ENCODE measurements around the gene CBY2.

DNA sequence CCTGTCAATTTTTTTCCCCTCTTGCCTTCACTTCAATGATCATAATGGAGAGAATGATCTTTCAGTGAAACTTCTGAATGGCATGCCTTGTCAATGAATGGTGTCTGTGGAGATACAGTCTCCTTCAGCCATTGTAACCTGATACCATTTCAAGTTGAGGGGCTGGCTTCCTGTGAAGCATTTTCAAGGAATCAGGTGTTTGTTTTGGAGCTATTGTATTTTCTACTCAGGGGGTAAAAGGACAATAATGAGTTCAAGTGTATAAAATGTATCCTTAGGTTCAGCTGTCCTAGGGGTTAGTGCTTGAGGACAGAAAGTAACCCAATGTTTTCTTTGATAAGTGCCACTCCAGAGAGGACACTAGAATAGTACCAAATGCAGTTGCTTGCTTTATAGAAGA is 23.8 kb upstream of the CBY2 start:
- TF ChIP-seq MAX (IDR thresholded peaks at IDR 0.05) = no peak
- no peak for TF ChIP-seq POLR2A (IDR thresholded peaks at IDR 0.05; ENCODE audit: borderline replicate concordance, extremely low read depth, insufficient read depth, insufficient read length)
- TF ChIP-seq CTCF (IDR thresholded peaks at IDR 0.05 in 2 of 3, conservative IDR thresholded peaks at IDR 0.05 in 1 of 3; ENCODE audit: borderline replicate concordance in 1 of 3, insufficient read depth in 1 of 3, low read depth in 2 of 3, low read length in 2 of 3) = no peak
- TF ChIP-seq ZFX (IDR thresholded peaks at IDR 0.05) = no peak
- no peak for TF ChIP-seq CBX3 (IDR thresholded peaks at IDR 0.05; ENCODE audit: low read depth)
- no peak for TF ChIP-seq SIN3A (IDR thresholded peaks at IDR 0.05; ENCODE audit: low read depth)
- no peak for TF ChIP-seq CEBPB (IDR thresholded peaks at IDR 0.05; ENCODE audit: low read depth)
- no peak for TF ChIP-seq EZH2phosphoT487 (IDR thresholded peaks at IDR 0.05; ENCODE audit: borderline replicate concordance)
- no peak for TF ChIP-seq TCF7L2 (IDR thresholded peaks at IDR 0.05; ENCODE audit: borderline replicate concordance, extremely low read depth, insufficient read depth, insufficient read length)
- no peak for TF ChIP-seq POLR2AphosphoS5 (IDR thresholded peaks at IDR 0.05; ENCODE audit: low read depth, low read length)

All from HCT116 (cell line).